Kidney epithelial cell (primary cell): ENCODE measurements around the gene MYO1G. TPM values are rescaled to one million over a fixed set of nuclear protein-coding genes. Genes with fewer than 3 reads are reported as not detected.

Experiments
- DNase-seq: peaks from one replicate; pipeline ENCODE4 v3.0.0-alpha.2; 2010; ENCODE audit warnings: low read depth
- H3K27me3 ChIP-seq: 2 replicates; pipeline ENCODE4 v1.6.0; 2011; ENCODE audit warnings: low read length; ENCODE audit not compliant: control insufficient read depth, insufficient read depth
- H3K36me3 ChIP-seq: 2 replicates; pipeline ENCODE4 v1.5.1; 2011; ENCODE audit warnings: low read length; ENCODE audit not compliant: control insufficient read depth, insufficient read depth
- H3K4me3 ChIP-seq: 2 replicates; pipeline ENCODE4 v1.5.1; 2011; ENCODE audit warnings: low read depth, mild to moderate bottlenecking, control low read depth, low read length
- CTCF ChIP-seq: IDR thresholded peaks from 2 replicates; pipeline ENCODE4 v1.5.1; 2011; ENCODE audit warnings: mild to moderate bottlenecking, moderate library complexity, low read length, control low read depth, inconsistent platforms; ENCODE audit not compliant: insufficient read depth, poor library complexity, severe bottlenecking
- total RNA-seq: library from RNA; depleted of rRNA; stranded (reverse); fragments of >200 nt; gene quantifications from 2 replicates; pipeline ENCODE4 v1.2.3, GENCODE V29; 2015

The MYO1G gene
- total RNA-seq, 1 donor from 2014 or later: 0.04 TPM

GRCh38 chr7:45001138-45001694, 22.4 kb upstream of the MYO1G start:
- H3K4me3 ChIP-seq: peak overlapping the region; percentile 55
- H3K36me3 ChIP-seq: no peaks in the 10 kb centered on the region
- no peaks in the 10 kb centered on the region for H3K27me3 ChIP-seq
- no peak for DNase-seq
- no peak for TF ChIP-seq CTCF

- Histone ChIP-seq H3K36me3 (no peaks in the 10 kb centered on the region), H3K4me3 (peak within 1 kb of the TSS; percentile 61), H3K27me3 (no peaks in the 10 kb centered on the region)
- no peak for DNase-seq
- TF ChIP-seq CTCF: no peak
Observed at GRCh38 chr7:45000093-45001032, 21.5 kb upstream of the MYO1G start, which contains the start of gene CCM2. Gene CCM2, plus strand, starts transcription at chr7:45000201. Its CDS starts 133 bp downstream, at chr7:45000334.

- TF ChIP-seq CTCF: no peak
- Histone ChIP-seq H3K27me3 (no peaks in the 10 kb centered on the region), H3K36me3 (no peaks in the 10 kb centered on the region), H3K4me3 (peak overlapping the region; percentile 61)
- DNase-seq: peak; percentile 89
Observed at GRCh38 chr7:44999245-45000092, 20.7 kb upstream of the MYO1G start.

- H3K36me3 ChIP-seq: no peaks in the 10 kb centered on the region
- no peak for TF ChIP-seq CTCF
- DNase-seq: no peak
- H3K4me3 ChIP-seq: no peak overlapping the region
- no peaks in the 10 kb centered on the region for H3K27me3 ChIP-seq
Observed at GRCh38 chr7:44998153-44998871, 19.5 kb upstream of the MYO1G start.

- H3K27me3 ChIP-seq: no peaks in the 10 kb centered on the region
- DNase-seq: no peak
- no peak overlapping the region for H3K4me3 ChIP-seq
- H3K36me3 ChIP-seq: no peaks in the 10 kb centered on the region
- no peak for TF ChIP-seq CTCF
Observed at GRCh38 chr7:44995555-44996493, 17.0 kb upstream of the MYO1G start.
